GM12865 (cell line): ENCODE measurements around the gene CASKIN1.

Experiments
- DNase-seq: peaks from one replicate; pipeline ENCODE4 v3.0.0; 2010; ENCODE audit warnings: low read depth
- H3K4me3 ChIP-seq: 2 replicates; pipeline ENCODE4 v1.5.1; 2011; ENCODE audit warnings: mild to moderate bottlenecking, low read depth, low read length, control low read depth
- CTCF ChIP-seq: IDR thresholded peaks from 2 replicates; pipeline ENCODE4 v1.5.1; 2011; ENCODE audit warnings: low read length, control low read depth, low read depth, inconsistent platforms; ENCODE audit not compliant: insufficient read depth; ENCODE audit errors: missing control alignments

Gene CASKIN1

DNA sequence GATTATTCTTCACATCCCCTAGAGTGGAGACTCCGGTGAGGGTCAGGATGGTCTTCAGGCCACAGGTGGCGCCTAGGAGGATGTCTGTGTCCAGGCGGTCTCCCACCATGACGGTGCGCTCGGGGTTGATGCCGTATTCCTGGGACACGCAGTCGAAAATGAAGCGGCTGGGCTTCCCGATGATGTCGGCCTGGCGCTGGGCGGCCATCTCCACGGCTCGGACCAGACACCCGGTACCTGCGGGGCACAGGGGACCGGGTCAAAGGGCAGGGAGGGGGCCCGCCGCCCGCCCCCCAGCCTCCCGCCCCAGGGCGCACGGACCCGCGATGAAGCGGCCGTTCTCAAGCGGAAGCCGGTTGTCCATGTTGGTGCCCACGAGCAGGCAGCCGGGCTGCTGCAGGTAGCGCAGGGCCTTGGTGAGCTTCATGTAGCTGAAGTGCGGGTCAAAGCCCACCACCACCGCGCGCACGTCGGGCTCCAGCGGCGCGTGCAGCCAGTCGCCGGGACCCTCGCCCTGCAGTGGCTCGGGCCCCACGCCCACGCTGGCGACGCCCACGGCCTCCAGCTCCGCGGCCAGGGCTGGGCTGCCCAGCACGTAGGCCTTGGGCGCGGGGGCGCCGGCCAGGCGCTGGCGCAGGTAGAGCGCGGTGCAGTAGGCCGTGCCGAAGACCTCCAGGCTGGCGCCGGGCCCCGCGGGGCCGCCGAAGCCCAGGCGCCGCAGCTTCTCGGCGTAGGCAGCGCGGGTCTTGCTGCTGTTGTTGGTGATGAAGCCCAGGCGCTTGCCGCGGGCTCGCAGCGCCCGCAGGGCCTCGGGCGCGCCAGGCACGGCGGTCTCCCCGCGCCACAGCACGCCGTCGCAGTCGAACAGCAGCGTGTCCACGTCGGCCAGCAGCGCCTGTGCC is 17.7 kb upstream of the CASKIN1 start:
- no peak for DNase-seq
- peak overlapping the region; percentile 49 for H3K4me3 ChIP-seq
- TF ChIP-seq CTCF: no peak

- no peak for TF ChIP-seq CTCF
- no peak for DNase-seq
- H3K4me3 ChIP-seq: peak overlapping the region; percentile 49
These were observed 16.2 kb upstream of the CASKIN1 start for GRCh38 chr16:2212362-2213324.

DNA sequence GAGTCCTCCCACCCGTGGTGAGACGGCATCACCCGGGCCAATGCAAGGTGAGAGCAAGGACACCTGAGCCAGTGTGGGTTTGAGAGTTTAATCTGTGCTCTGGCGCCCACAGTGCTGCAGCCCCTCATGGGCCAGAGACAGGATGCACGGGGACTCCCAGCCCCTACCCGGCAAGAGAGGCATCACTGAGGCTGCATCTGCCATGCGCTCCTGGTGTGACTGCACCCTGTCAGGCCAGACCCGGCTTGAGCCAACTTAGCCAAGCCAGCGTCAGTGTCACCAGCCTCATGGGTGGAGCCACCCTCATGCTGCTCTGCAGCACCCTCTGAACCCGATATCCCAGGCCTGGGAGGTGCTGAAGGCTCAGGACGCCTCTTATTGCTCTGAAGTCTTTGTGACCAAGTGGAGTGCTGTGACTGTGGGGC is 15.5 kb upstream of the CASKIN1 start:
- H3K4me3 ChIP-seq: no peak overlapping the region
- DNase-seq: no peak
- TF ChIP-seq CTCF: no peak

GRCh38 chr16:2210386-2211365 is 14.3 kb upstream of the CASKIN1 start, which contains the start of gene BRICD5:
BRICD5 (minus strand) TSS chr16:2210863; CDS start chr16:2210833, 30 bp downstream.
- no peak within 1 kb of the TSS for H3K4me3 ChIP-seq
- TF ChIP-seq CTCF: no peak
- no peak for DNase-seq

DNA sequence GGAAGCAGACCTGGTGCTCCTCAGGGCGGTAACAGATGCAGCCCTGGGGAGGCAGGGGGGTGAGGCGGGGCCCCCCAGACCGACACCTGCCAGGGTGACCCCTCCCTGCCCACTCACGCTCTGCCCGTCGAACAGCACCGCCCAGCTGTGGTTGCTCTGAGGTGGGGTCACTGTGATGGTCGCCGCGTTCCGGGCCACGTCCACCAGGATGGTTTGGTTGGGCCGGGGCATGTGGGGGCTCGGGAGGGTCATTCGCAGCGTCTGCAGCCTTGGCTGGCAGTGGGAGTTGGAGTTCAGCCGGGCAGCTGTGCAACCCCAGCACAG is 13.6 kb upstream of the CASKIN1 start:
- no peak for DNase-seq
- H3K4me3 ChIP-seq: no peak overlapping the region
- TF ChIP-seq CTCF: no peak
